NCI-H345 treated with DMSO at 0.1 percent for 48 hours (cell line): ENCODE data around the gene ACLY.
"Not testable (repeated sequence)": the region's sequence is repeated elsewhere in the genome, so short reads cannot be mapped to it uniquely, and the experiment has no call there.

ENCODE experiments used
- DNase-seq: peaks from one replicate; lab custom pipeline; 2025; ENCODE audit not compliant: unreplicated experiment; lab: John Stamatoyannopoulos, UW

Gene ACLY

GRCh38 chr17:41939693-41940090, 20.9 kb upstream of the ACLY start:
- no peak for DNase-seq

- no peak for DNase-seq
These were observed 20.4 kb upstream of the ACLY start for GRCh38 chr17:41939044-41939692.

- no peak for DNase-seq
These were observed 19.5 kb upstream of the ACLY start for GRCh38 chr17:41937970-41938954.

- no peak for DNase-seq
These were observed 16.9 kb upstream of the ACLY start for GRCh38 chr17:41935641-41936040.

- no peak for DNase-seq
These were observed 14.2 kb upstream of the ACLY start for GRCh38 chr17:41932816-41933389.

- DNase-seq = not testable (repeated sequence)
These were observed 13.0 kb upstream of the ACLY start for GRCh38 chr17:41931715-41932114.

GRCh38 chr17:41930833-41931156, 12.0 kb upstream of the ACLY start:
- not testable (repeated sequence) for DNase-seq

GRCh38 chr17:41930009-41930832, 11.5 kb upstream of the ACLY start, which contains the start of gene ODAD4:
Gene ODAD4, plus strand, starts transcription at chr17:41930617. Its CDS starts 107 bp downstream, at chr17:41930724.
- peak; percentile 94 for DNase-seq

- no peak for DNase-seq
These were observed 10.0 kb upstream of the ACLY start for GRCh38 chr17:41928693-41929251.

- no peak for DNase-seq
These were observed 7.3 kb upstream of the ACLY start for GRCh38 chr17:41925991-41926590.

GRCh38 chr17:41920580-41920955, 1.8 kb upstream of the ACLY start:
- no peak for DNase-seq

GRCh38 chr17:41919840-41920579, 1.3 kb upstream of the ACLY start:
- DNase-seq = no peak

GRCh38 chr17:41919165-41919817, 540 bp upstream of the ACLY start:
- peak; percentile 88 for DNase-seq

- peak; percentile 47 for DNase-seq
These were observed 955 bp downstream of the ACLY start for GRCh38 chr17:41917679-41918313.

- no peak for DNase-seq
These were observed 1.6 kb downstream of the ACLY start for GRCh38 chr17:41917192-41917591.

GRCh38 chr17:41915566-41915965, 3.2 kb downstream of the ACLY start:
- no peak for DNase-seq

- no peak for DNase-seq
These were observed 3.7 kb downstream of the ACLY start for GRCh38 chr17:41915020-41915419.

- no peak for DNase-seq
These were observed 4.4 kb downstream of the ACLY start for GRCh38 chr17:41914358-41914766.

- DNase-seq = no peak
These were observed 5.0 kb downstream of the ACLY start for GRCh38 chr17:41913798-41914197.
